ENCODE results near the gene NRXN3.

DNA sequence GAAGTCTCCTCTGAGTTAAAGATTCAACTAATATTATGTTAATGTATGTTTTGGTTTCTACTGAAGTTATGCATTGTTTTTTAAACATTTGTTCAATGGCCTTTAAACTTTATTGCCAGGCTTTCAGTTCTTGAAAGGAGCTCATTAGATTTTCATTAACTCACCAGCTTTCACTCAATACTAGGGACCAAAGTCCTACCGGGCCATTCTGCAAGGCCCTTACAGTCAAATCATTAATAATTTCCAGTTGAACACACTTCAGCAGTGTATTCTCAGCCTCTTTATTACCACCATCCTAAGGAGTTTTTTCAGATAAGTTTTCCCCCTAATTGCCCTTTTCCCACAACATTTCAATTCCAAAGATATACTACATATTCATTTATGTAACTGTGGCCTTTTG is 1631.9 kb downstream of the NRXN3 start:
- TF ChIP-seq, protein P1, sequence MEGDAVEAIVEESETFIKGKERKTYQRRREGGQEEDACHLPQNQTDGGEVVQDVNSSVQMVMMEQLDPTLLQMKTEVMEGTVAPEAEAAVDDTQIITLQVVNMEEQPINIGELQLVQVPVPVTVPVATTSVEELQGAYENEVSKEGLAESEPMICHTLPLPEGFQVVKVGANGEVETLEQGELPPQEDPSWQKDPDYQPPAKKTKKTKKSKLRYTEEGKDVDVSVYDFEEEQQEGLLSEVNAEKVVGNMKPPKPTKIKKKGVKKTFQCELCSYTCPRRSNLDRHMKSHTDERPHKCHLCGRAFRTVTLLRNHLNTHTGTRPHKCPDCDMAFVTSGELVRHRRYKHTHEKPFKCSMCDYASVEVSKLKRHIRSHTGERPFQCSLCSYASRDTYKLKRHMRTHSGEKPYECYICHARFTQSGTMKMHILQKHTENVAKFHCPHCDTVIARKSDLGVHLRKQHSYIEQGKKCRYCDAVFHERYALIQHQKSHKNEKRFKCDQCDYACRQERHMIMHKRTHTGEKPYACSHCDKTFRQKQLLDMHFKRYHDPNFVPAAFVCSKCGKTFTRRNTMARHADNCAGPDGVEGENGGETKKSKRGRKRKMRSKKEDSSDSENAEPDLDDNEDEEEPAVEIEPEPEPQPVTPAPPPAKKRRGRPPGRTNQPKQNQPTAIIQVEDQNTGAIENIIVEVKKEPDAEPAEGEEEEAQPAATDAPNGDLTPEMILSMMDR (conservative IDR thresholded peaks at IDR 0.05; ENCODE audit: low read depth, low read length) = no peak
- no peak for TF ChIP-seq EZH2phosphoT487 (IDR thresholded peaks at IDR 0.05; ENCODE audit: borderline replicate concordance, low read length)
